Measurements from ENCODE around the gene MAN1B1.
"Not testable (repeated sequence)": the region's sequence is repeated elsewhere in the genome, so short reads cannot be mapped to it uniquely, and the experiment has no call there.

The MAN1B1 gene

DNA sequence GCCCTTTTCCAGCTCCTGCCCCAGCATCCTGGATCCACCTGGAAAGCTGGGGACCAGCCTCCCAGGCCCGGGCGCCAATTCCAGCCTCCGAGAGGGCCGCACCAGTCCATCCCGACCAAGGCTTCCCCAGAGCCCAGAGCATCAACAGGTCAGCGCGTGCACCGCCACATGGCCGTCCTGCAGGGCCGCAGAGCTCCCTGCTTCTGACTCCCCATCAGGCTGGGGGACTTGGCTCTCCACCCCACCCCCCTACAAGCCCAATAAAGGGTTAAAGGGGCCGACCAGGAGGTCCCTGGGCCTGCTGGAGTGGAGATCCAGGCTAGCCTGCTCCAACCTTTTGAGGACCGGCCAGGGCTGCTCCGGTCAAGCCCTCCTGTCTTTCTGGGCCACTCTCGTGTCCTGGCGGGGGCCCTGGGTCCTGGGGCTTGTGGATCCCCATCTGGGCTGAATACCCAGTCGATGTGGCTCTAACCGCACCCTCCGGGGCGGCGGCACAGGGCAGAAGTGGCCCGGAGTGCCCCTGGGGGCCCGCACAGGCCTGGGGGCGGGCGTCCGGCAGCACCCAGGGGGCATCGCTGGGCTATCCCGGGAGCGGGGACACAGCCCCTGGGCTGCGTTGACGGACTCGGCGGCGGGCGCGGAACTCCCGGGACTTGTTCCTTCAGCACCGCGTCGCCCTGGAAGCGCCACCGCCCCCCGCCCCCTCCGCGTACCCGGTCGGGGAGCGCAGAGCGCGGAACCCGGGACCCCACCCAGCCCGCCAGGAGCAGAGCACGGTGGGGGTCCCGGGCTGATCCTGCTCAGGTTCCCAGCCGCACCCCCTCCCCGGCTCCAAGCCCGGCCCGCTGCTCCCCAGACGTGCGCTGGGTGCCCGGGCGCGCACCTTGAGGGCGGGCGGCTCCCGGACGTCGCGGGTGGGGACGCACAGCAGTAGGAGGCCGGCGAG lies 33.5 kb upstream of the MAN1B1 start:
- DNase-seq (ENCODE audit: low read depth in 2 of 2) = no peak

DNA sequence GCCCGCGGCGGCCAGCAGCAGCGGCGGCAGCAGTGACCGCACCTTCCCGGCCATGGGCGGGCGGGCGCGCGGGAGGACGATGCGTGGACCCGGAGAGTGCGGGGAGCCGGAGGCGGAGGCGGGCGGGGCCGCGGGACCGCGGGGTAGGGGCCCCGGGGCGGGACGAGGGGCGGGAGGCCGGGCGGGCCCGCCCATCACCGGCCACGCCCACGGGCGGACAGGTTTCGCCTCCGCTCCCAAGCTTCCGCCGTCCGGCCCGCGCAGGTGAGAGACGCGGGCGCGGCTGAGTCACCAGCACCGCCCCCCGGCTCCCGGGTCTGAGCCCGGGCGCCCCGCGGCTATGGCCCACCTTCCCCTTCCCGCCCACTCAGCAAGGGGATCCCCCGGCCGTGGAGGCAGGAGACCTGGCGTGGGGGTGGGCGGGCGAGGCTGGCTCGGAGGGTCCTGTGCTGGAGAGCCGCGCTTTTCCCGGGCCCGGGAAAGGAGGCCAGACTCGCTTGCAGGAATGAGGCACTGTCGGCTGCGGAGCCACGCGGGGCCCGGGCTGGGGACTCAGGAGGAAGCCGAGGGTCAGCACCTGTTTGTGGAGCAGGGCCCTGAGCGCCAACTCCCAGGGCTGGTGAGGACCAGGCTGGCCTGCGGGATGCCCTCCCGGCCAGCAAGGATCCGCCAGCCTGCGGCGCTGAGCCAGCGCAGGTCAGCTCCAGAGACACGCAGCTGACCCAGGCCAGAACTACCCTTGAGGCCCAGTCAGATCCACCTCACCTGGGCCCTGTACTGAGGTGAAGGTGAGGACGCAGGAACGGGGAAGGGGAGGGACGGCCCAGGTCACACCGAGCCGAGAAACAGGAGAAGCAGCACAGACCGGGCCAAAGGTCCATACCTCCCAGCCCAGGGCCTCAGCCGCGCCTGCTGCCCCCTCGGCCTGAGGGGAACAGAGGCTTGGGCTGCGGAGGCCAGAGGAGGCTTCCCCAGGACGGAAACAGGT lies 32.5 kb upstream of the MAN1B1 start, which contains the start of gene ENTPD2:
Gene ENTPD2, minus strand, starts transcription at position 118 of the 988 bp plus-strand sequence. Its CDS starts 64 bp downstream, at position 54.
- DNase-seq (ENCODE audit: low read depth in 2 of 2) = no peak

DNA sequence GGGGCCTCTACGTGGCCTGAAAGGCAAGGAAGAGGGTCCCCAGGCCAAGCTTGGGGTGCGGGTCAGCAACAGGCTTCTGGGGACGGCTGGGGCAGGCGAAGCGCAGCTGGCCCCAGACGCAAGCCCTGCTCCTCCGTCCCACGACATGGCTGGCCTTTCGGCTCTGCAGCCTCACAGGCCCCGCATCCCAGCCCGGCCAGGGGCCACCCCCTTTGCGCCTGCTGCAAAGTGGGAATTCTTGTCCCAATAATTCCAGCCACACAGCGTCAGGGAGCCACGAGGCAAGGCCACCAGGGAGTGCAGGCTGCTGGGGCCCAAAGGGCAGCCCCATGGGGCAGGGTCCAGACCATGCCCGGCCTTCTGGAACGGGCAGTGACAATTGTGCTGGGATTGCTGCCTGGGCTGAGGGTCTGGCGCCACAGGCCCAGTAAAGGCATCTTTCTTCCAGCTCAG lies 31.8 kb upstream of the MAN1B1 start:
- DNase-seq (ENCODE audit: low read depth in 2 of 2) = no peak

- DNase-seq (ENCODE audit: low read depth in 2 of 2) = no peak
Measured at GRCh38 chr9:137055385-137056364, 31.1 kb upstream of the MAN1B1 start.

- no peak for DNase-seq (ENCODE audit: low read depth in 2 of 2)
Measured at GRCh38 chr9:137056739-137057415, 29.9 kb upstream of the MAN1B1 start.

DNA sequence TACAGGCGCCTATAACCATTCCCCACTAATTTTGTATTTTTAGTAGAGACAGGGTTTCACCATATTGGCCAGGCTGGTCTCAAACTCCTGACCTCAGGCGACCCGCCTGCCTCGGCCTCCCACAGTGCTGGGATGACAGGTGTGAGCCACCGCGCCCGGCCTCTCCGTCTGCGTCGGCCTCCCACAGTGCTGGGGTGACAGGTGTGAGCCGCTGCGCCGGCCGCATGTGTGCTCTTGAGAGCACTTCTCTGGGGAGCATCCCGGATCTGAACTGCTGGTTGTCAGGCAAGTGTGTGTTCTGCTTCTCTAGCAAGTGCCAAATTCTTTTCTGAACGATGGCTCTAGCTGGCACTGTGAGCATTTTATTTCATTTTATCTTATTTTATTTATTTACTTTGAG lies 29.2 kb upstream of the MAN1B1 start:
- no peak for DNase-seq (ENCODE audit: low read depth in 2 of 2)

GRCh38 chr9:137058521-137059234 lies 28.1 kb upstream of the MAN1B1 start:
- DNase-seq (ENCODE audit: low read depth in 2 of 2) = no peak

DNA sequence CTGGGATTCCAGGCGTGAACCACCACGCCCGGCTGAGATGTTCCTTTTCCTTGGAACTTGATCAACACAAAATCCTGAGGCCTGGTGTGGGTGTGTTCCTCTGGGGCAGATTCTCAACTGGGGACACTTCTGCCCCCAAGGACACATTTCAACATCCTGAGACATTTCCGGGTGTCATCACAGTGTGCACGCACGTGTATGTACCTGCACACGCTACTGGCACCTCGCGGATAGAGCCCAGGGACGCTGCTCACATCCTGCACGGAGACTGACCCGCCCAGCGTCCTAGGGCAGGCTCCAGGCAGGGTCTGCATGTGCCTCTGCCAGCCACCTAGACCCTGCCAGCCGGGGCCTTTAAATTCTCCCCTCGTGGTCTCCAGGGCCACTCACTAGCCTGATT lies 24.4 kb upstream of the MAN1B1 start:
- DNase-seq (ENCODE audit: low read depth in 2 of 2) = no peak

- not testable (repeated sequence) for DNase-seq (ENCODE audit: low read depth in 2 of 2)
Measured at GRCh38 chr9:137062798-137063197, 24.0 kb upstream of the MAN1B1 start.

GRCh38 chr9:137063311-137064026 lies 23.3 kb upstream of the MAN1B1 start:
- no peak for DNase-seq (ENCODE audit: low read depth in 2 of 2)

DNA sequence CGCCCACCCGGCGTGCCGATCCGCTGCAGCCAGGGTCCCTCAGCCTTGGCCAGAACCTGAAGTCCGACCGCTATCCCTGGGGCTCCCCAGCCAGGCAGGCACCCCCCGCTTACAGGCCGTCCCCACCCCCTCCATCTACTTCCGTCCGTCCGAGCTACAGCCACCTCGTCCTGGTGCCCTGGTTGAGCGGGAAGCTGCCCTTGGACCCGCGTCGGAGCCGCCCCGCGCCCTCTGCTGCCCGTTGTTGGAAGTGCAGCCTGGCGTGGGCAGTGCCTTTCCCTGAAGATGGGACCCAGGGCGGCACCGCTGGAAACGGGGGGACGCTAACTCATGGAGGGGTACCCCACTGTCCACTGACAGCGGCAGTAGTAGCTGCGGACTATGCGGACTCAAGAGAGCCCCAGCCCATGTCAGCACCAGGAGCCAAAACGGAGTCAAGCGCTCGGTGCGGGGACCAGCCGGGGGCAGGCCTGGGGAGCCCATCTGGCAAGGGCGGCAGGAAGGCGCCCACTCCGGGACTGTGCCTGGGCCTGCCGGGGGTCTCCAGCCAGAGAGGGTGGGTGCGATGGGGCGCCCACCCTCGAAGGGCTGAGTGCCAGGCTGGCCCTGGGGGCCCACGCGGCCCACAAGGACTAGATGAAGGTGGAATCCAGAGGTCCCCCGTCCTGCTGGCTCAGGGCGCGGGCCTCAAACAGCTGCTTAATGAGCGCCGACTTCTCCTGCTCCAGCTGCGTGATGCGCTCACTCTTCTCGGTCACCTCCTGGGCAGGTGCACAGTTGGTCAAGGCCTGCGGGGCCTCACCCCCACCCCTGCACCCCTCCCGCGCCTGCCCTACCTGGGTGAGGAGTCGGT lies 22.5 kb upstream of the MAN1B1 start:
- peak in 1 of 2 donors; percentile 27 for DNase-seq (ENCODE audit: low read depth in 2 of 2)

DNA sequence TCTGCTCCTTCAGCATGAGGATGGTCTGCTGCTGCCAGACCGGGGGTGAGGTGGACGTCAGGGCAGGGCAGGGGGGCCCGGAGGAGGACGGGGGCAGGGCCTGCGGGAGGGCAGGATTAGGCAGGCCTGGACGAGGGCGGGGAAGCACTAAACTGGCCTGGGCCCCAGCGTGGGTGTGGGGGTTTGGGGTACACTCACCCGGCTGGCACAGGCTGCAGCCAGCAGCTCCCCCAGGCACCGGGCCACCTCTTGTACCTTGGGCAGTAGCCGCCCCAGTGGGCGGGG lies 22.0 kb upstream of the MAN1B1 start:
- no peak for DNase-seq (ENCODE audit: low read depth in 2 of 2)

- DNase-seq (ENCODE audit: low read depth in 2 of 2) = no peak
Measured at GRCh38 chr9:137065336-137065967, 21.3 kb upstream of the MAN1B1 start.

DNA sequence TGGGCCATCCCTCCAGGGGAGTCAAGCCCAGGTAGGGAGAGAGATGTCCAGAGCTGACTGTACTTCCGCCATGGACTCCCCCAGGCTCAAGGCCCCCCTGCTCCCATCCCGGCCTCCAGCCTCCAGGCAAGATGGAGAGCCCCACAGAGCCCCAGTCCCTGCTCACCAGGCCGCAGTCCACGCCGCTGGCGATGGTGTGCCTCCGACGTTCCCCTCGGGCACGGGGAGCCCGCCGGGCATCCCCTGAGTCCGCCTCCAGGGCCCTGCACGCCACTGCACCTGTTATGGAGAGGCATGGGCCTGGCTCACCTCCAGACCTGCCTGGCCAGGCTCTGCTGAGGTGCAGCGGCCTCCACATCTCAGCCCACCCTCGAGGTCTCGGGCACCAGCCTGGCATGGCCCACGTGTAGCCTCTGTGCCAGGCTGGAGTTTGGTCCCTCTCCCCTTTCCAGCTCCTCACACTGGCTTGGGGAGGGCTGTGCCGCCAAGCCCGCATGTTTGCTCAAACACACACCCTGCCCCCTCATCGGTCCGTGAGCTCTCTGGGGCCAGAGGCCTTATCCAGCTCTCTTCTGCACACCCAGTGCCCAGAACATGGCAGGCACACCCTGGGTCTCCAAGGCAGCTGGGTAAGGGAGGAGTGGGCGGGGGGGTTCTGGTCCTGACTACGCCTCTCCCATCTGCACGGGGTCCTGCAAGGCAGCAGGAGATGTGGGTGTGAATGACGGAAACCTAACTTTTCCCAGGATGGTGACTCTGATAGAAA lies 20.5 kb upstream of the MAN1B1 start:
- no peak for DNase-seq (ENCODE audit: low read depth in 2 of 2)

GRCh38 chr9:137067860-137068538 lies 18.8 kb upstream of the MAN1B1 start:
- DNase-seq (ENCODE audit: low read depth in 2 of 2) = peak; percentile 72 to 75
